Lower leg skin (tissue), 3 donors: ENCODE results near the gene CA9.

Experiments used
- CTCF ChIP-seq, 3 donors: fragments of 450-650 bp; IDR thresholded peaks; one replicate each; pipeline ENCODE4 v1.5.1; 2016; ENCODE audit warnings: antibody characterized with exemption in 3 of 3, mild to moderate bottlenecking in 3 of 3, moderate library complexity in 2 of 3
- POLR2A ChIP-seq, 2 donors: fragments of 450-650 bp; IDR thresholded peaks; one replicate each; pipeline ENCODE4 v1.6.1; 2016 to 2017; ENCODE audit warnings: antibody characterized with exemption in 2 of 2, mild to moderate bottlenecking in 1 of 2, moderate library complexity in 1 of 2

- TF ChIP-seq CTCF (IDR thresholded peaks at IDR 0.05) (no peak), POLR2A (IDR thresholded peaks at IDR 0.05) (no peak)
These were observed 56.2 kb downstream of the CA9 start for GRCh38 chr9:35729700-35730485.
